ENCODE measurements around the gene PLCH2. TPM values are rescaled to one million over a fixed set of nuclear protein-coding genes. Genes with fewer than 3 reads are reported as not detected.

The PLCH2 gene
- total RNA-seq, 1 donor from 2014 or later: not detected

DNA sequence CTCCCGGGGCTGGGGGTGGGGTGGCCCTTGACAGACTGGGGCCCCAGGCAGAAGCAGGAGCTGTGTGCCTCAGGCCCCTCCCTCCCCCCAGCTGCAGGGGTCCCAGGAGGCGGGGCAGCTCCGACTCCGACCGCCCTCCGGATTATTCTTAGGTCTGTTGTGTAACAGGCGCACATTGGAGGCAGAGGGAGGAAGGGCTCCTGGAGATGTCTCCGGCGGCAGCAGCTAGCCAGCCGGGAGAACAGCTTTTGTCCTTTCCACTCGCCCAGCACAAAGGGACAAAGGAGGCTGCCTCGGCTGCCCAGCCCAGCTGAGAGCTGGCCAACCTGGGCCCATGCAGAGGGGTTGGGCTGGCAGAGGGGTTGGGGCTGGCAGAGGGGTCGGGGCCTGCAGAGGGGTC is 29.7 kb upstream of the PLCH2 start:
- Mint-ChIP-seq H3K27me3 (peaks cover 34% of the 10 kb centered on the region), H3K4me1 (ENCODE audit: low read depth) (no peaks in the 10 kb centered on the region), H3K4me3 (ENCODE audit: low read depth) (no peak overlapping the region), H3K9me3 (ENCODE audit: low read depth) (no peaks in the 10 kb centered on the region), H3K27ac (no peak overlapping the region), H3K36me3 (ENCODE audit: insufficient read depth) (no peaks in the 10 kb centered on the region)
- TF ChIP-seq, protein P1, sequence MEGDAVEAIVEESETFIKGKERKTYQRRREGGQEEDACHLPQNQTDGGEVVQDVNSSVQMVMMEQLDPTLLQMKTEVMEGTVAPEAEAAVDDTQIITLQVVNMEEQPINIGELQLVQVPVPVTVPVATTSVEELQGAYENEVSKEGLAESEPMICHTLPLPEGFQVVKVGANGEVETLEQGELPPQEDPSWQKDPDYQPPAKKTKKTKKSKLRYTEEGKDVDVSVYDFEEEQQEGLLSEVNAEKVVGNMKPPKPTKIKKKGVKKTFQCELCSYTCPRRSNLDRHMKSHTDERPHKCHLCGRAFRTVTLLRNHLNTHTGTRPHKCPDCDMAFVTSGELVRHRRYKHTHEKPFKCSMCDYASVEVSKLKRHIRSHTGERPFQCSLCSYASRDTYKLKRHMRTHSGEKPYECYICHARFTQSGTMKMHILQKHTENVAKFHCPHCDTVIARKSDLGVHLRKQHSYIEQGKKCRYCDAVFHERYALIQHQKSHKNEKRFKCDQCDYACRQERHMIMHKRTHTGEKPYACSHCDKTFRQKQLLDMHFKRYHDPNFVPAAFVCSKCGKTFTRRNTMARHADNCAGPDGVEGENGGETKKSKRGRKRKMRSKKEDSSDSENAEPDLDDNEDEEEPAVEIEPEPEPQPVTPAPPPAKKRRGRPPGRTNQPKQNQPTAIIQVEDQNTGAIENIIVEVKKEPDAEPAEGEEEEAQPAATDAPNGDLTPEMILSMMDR (IDR thresholded peaks at IDR 0.05; ENCODE audit: unreplicated experiment): no peak
- no peak for DNase-seq (ENCODE audit: low spot score, unreplicated experiment)

DNA sequence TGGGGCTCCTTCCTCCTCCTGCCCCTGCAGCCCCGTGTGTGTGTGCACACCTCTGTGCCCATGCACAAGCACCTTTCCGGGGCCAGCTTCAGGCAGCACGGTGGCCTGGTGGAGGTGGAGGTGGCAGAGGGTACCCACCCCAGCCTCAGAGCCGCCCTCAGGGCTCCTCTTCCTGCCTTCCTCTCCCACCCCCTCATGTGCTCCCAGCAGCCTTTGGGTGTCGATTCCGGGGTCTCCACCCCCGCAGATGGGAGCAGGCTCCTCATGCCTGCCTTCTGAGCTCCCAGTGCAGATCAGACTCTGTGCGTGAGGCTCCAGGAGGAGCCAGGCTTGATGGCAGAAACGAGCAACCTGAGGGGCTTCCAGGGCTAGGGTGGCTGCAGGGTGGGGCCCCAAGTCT is 29.2 kb upstream of the PLCH2 start:
- no peaks in the 10 kb centered on the region for H3K36me3 Mint-ChIP-seq (ENCODE audit: insufficient read depth)
- peaks cover 30% of the 10 kb centered on the region for H3K27me3 Mint-ChIP-seq
- H3K27ac Mint-ChIP-seq: no peak overlapping the region
- H3K4me1 Mint-ChIP-seq (ENCODE audit: low read depth): no peaks in the 10 kb centered on the region
- H3K4me3 Mint-ChIP-seq (ENCODE audit: low read depth): no peak overlapping the region
- H3K9me3 Mint-ChIP-seq (ENCODE audit: low read depth): no peaks in the 10 kb centered on the region
- TF ChIP-seq, protein P1 (IDR thresholded peaks at IDR 0.05; ENCODE audit: unreplicated experiment): no peak
- DNase-seq (ENCODE audit: low spot score, unreplicated experiment): no peak

DNA sequence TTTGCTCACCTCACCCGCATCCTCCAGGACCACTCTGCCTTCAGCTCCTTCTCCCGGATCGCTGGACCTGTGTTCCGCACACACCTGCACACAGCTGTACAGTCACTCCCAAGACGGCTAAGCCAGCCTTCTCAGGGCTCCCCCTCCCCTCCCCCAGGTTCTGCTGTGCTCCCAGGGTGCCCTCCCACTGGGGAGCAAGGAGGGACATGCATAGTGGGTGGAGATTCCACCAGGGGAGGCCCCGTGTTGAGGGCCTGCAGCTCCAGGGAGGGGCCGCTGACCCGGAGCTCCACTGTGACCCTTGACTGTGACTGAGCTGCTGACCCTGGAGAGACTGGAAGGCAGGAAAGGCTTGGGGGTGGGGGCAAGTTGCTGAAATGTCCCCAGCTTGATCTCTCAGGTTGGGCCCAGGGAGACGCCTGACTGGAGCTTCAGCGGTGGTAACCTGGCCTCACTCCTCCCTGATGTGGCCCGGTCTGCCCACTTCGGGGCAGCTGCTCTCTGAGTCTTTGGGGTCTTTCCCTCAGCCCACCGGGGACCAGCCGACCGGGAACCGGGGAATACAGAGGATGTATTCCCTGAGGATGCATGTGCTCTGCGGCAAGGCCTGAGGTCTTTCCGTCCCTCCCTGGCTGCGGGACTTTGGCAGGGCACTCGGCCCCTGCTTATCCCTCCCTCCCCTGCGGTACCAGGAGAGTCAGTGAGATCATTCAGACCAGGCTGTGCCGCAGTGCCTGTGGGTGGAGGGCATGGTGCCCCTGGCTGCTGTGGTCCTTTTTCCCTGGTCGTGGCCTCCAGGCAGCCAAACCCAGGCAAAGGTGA is 28.6 kb upstream of the PLCH2 start:
- Mint-ChIP-seq H3K4me3 (ENCODE audit: low read depth) (no peak overlapping the region), H3K27ac (no peak overlapping the region), H3K36me3 (ENCODE audit: insufficient read depth) (no peaks in the 10 kb centered on the region), H3K4me1 (ENCODE audit: low read depth) (no peaks in the 10 kb centered on the region), H3K27me3 (peaks cover 24% of the 10 kb centered on the region), H3K9me3 (ENCODE audit: low read depth) (no peaks in the 10 kb centered on the region)
- TF ChIP-seq, protein P1 (IDR thresholded peaks at IDR 0.05; ENCODE audit: unreplicated experiment): no peak
- no peak for DNase-seq (ENCODE audit: low spot score, unreplicated experiment)

DNA sequence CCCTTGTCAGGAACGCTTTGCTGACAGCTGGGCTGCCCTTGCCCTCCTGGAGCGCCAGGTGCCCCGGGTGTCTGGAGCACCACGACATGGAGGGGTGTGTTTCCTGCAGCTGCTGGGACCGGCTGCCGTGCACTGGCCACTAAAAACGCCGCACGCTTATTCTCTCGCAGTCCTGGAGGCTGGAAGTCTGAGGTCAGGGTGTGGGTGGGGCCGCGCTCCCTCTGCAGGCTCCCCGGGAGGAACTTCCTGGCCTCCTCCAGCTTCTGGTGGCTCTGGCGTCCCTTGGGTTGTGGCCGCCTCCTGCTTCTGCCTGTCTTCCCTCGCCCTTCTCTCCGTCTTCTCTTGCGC is 28.0 kb upstream of the PLCH2 start:
- H3K27me3 Mint-ChIP-seq: peaks cover 19% of the 10 kb centered on the region
- TF ChIP-seq, protein P1 (IDR thresholded peaks at IDR 0.05; ENCODE audit: unreplicated experiment): no peak
- H3K27ac Mint-ChIP-seq: no peak overlapping the region
- H3K4me3 Mint-ChIP-seq (ENCODE audit: low read depth): no peak overlapping the region
- DNase-seq (ENCODE audit: low spot score, unreplicated experiment): no peak
- no peaks in the 10 kb centered on the region for H3K36me3 Mint-ChIP-seq (ENCODE audit: insufficient read depth)
- H3K4me1 Mint-ChIP-seq (ENCODE audit: low read depth): no peaks in the 10 kb centered on the region
- no peaks in the 10 kb centered on the region for H3K9me3 Mint-ChIP-seq (ENCODE audit: low read depth)

DNA sequence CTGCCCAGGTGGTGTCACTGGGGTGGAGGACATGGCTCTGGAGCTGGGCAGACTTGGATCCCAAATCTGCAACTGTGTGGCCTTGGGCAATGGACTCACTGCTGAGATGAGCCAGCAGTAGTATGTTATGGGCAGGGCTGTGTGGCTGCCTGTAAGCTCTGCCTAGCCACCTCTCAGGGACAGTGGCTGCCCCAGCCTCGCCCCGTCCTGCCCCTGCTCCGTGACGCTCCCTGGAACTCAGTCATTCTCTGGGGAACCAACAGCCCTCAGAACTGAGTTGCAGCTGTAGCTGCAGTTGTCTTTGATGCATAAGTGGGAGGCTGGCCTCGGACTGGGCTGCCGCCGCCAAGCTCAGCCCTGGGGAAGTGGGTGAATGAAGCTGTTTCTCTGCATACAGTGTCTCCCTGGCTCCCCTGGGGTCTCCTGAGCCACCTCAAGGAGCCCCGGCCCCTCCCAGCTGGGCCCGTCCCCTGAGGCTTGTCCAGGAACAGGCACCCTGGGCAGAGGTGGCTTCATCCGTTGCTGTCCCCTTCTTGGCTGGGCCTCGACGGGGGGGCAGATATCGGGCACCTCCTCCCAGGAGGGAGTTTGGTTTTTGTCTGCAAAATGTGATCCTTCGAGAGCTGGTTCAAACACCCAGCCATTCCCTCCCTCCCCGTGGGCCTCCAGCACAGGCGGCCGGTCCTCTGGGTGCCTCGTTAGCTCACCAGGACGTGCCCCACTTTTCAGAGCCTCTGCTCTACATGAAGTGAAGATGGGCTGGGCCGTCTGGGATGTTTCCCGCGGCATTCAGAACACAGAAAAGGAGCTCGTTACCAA is 26.2 kb upstream of the PLCH2 start:
- H3K9me3 Mint-ChIP-seq (ENCODE audit: low read depth): no peaks in the 10 kb centered on the region
- no peak for DNase-seq (ENCODE audit: low spot score, unreplicated experiment)
- H3K36me3 Mint-ChIP-seq (ENCODE audit: insufficient read depth): no peaks in the 10 kb centered on the region
- no peaks in the 10 kb centered on the region for H3K4me1 Mint-ChIP-seq (ENCODE audit: low read depth)
- H3K4me3 Mint-ChIP-seq (ENCODE audit: low read depth): no peak overlapping the region
- H3K27ac Mint-ChIP-seq: no peak overlapping the region
- TF ChIP-seq, protein P1 (IDR thresholded peaks at IDR 0.05; ENCODE audit: unreplicated experiment): no peak
- H3K27me3 Mint-ChIP-seq: peaks cover 15% of the 10 kb centered on the region

Data from progenitor cell of endocrine pancreas (in vitro differentiated cells).